GM23338 (cell line): ENCODE data around the gene TTC28. TPM values are rescaled to one million over a fixed set of nuclear protein-coding genes. Genes with fewer than 3 reads are reported as not detected.

Experiments
- ATAC-seq: fragments of 200-7000 bp; cut with Tn5 transposase; 3 replicates; pipeline ENCODE4 v1.9.1; 2020
- DNase-seq: peaks from one replicate; pipeline ENCODE4 v3.0.0-alpha.2; 2015; ENCODE audit warnings: low spot score
- H2AFZ ChIP-seq: fragments of 200-600 bp; sonication (generic); 2 replicates; pipeline ENCODE4 v1.8.0; 2016; ENCODE audit warnings: antibody characterized with exemption, mild to moderate bottlenecking, moderate library complexity
- H3F3A ChIP-seq: fragments of 200-600 bp; sonication (generic); replicated peaks from 2 replicates; pipeline ENCODE4 v1.8.0; 2017; ENCODE audit warnings: antibody characterized with exemption, mixed run types, low read depth
- H3K27ac ChIP-seq: fragments of 200-600 bp; sonication (generic); 2 replicates; pipeline ENCODE4 v1.6.1; 2016; ENCODE audit warnings: low read depth
- H3K27me3 ChIP-seq: fragments of 200-600 bp; sonication (generic); 2 replicates; pipeline ENCODE4 v1.8.0; 2016; ENCODE audit warnings: mild to moderate bottlenecking, mixed run types, moderate library complexity; ENCODE audit not compliant: insufficient read depth
- H3K36me3 ChIP-seq: fragments of 200-600 bp; sonication (generic); 2 replicates; pipeline ENCODE4 v1.8.0; 2016; ENCODE audit warnings: mild to moderate bottlenecking; ENCODE audit not compliant: insufficient read depth
- H3K4me1 ChIP-seq: fragments of 200-600 bp; sonication (generic); 2 replicates; pipeline ENCODE4 v1.8.0; 2016; ENCODE audit warnings: mild to moderate bottlenecking, moderate library complexity; ENCODE audit not compliant: insufficient read depth
- H3K4me2 ChIP-seq: fragments of 200-600 bp; sonication (generic); 2 replicates; pipeline ENCODE4 v1.7.1; 2017; ENCODE audit warnings: mixed run types
- H3K4me3 ChIP-seq: fragments of 200-600 bp; sonication (generic); 2 replicates; pipeline ENCODE4 v1.6.1; 2016; ENCODE audit warnings: mixed run types
- H3K79me2 ChIP-seq: fragments of 200-600 bp; sonication (generic); replicated peaks from 2 replicates; pipeline ENCODE4 v1.8.0; 2017; ENCODE audit warnings: mild to moderate bottlenecking; ENCODE audit not compliant: insufficient read depth
- H3K9me2 ChIP-seq: fragments of 200-600 bp; sonication (generic); 2 replicates; pipeline ENCODE4 v1.8.0; 2017; ENCODE audit not compliant: insufficient read depth
- H4K20me1 ChIP-seq: fragments of 200-600 bp; sonication (generic); replicated peaks from 2 replicates; pipeline ENCODE4 v1.8.0; 2017; ENCODE audit warnings: mild to moderate bottlenecking; ENCODE audit not compliant: insufficient read depth
- H3K27ac Mint-ChIP-seq: 2 replicates; pipeline ENCODE4 v1.8.0; 2020; ENCODE audit warnings: inconsistent platforms, mild to moderate bottlenecking, moderate library complexity, mixed read lengths
- H3K27me3 Mint-ChIP-seq: 3 replicates; pipeline ENCODE4 v1.8.0; 2022; ENCODE audit warnings: low read depth, mild to moderate bottlenecking, moderate library complexity, mixed read lengths, inconsistent platforms; ENCODE audit not compliant: insufficient read depth, poor library complexity
- H3K36me3 Mint-ChIP-seq: 3 replicates; pipeline ENCODE4 v1.8.0; 2021; ENCODE audit warnings: low read depth, mild to moderate bottlenecking, inconsistent platforms, moderate library complexity, mixed read lengths
- H3K4me1 Mint-ChIP-seq: 3 replicates; pipeline ENCODE4 v1.8.0; 2020; ENCODE audit warnings: mild to moderate bottlenecking, inconsistent platforms, mixed read lengths
- H3K4me3 Mint-ChIP-seq: 3 replicates; pipeline ENCODE4 v1.8.0; 2021; ENCODE audit warnings: moderate library complexity, mild to moderate bottlenecking, inconsistent platforms, mixed read lengths
- H3K9me3 Mint-ChIP-seq: 3 replicates; pipeline ENCODE4 v1.8.0; 2020; ENCODE audit warnings: moderate library complexity, mild to moderate bottlenecking, inconsistent platforms, mixed read lengths
- CREB1 ChIP-seq: fragments of 250-450 bp; sonication (Bioruptor Pico); IDR thresholded peaks from 2 replicates; pipeline ENCODE4 v1.5.0; 2020; ENCODE audit warnings: low read depth, mild to moderate bottlenecking, moderate library complexity
- EZH2 ChIP-seq: fragments of 200-600 bp; sonication (generic); IDR thresholded peaks from one replicate; pipeline ENCODE4 v1.8.0; 2017; ENCODE audit warnings: antibody characterized with exemption, mild to moderate bottlenecking, low read depth; ENCODE audit not compliant: unreplicated experiment
- EZH2phosphoT487 ChIP-seq: fragments of 200-600 bp; sonication (generic); IDR thresholded peaks from one replicate; pipeline ENCODE4 v1.8.1; 2018; ENCODE audit warnings: antibody characterized with exemption; ENCODE audit not compliant: unreplicated experiment
- JUNB ChIP-seq: IDR thresholded peaks from one replicate; pipeline ENCODE4 v1.6.1; 2016; ENCODE audit warnings: antibody characterized with exemption; ENCODE audit not compliant: unreplicated experiment
- NANOG ChIP-seq: IDR thresholded peaks from 2 replicates; pipeline ENCODE4 v1.6.1; 2016; ENCODE audit warnings: antibody characterized with exemption, borderline replicate concordance
- POLR2AphosphoS5 ChIP-seq: IDR thresholded peaks from 2 replicates; pipeline ENCODE4 v1.6.1; 2016; ENCODE audit warnings: antibody characterized with exemption, low read depth
- STAT1 ChIP-seq: IDR thresholded peaks from one replicate; pipeline ENCODE4 v1.6.1; 2016; ENCODE audit warnings: antibody characterized with exemption; ENCODE audit not compliant: unreplicated experiment
- ZNF114 ChIP-seq: fragments of 250-450 bp; sonication (Bioruptor Pico); IDR thresholded peaks from 2 replicates; pipeline ENCODE4 v1.5.0; 2020; ENCODE audit warnings: mild to moderate bottlenecking, moderate library complexity
- ZNF331 ChIP-seq: fragments of 250-450 bp; sonication (Bioruptor Pico); IDR thresholded peaks from 2 replicates; pipeline ENCODE4 v1.5.0; 2020; ENCODE audit warnings: low read depth, mild to moderate bottlenecking, moderate library complexity
- polyA plus RNA-seq: library from polyadenylated mRNA; unstranded; fragments of >200 nt; fragmentation: Nextera tagmentation; extraction: Ambion mirVana; gene quantifications from 2 replicates; pipeline ENCODE4 v1.2.1, GENCODE V29; 2016
- total RNA-seq: library from RNA; depleted of rRNA; stranded (reverse); fragments of >200 nt; shearing (Covaris generic); gene quantifications from 2 replicates; pipeline ENCODE4 v1.2.3, GENCODE V29; 2014
- TF ChIP-seq, protein P1 (sequence below), 2 experiments: fragments of 200-600 bp in 1 of 2; sonication (generic) in 1 of 2; conservative IDR thresholded peaks; 2 replicates each; pipeline versions ENCODE4 v1.5.1 to v1.6.1; 2016 to 2017; ENCODE audit warnings: antibody characterized with exemption in 2 of 2, low read depth in 2 of 2, mild to moderate bottlenecking in 2 of 2, moderate library complexity in 1 of 2
- TF ChIP-seq, protein P2 (sequence below): fragments of 250-450 bp; sonication (Bioruptor Pico); IDR thresholded peaks from 2 replicates; pipeline ENCODE4 v1.5.0; 2020; ENCODE audit warnings: mild to moderate bottlenecking, moderate library complexity

TTC28 gene
- total and polyA plus RNA-seq, 2 experiments from 2014 or later = 4.5 to 16.1 TPM

DNA sequence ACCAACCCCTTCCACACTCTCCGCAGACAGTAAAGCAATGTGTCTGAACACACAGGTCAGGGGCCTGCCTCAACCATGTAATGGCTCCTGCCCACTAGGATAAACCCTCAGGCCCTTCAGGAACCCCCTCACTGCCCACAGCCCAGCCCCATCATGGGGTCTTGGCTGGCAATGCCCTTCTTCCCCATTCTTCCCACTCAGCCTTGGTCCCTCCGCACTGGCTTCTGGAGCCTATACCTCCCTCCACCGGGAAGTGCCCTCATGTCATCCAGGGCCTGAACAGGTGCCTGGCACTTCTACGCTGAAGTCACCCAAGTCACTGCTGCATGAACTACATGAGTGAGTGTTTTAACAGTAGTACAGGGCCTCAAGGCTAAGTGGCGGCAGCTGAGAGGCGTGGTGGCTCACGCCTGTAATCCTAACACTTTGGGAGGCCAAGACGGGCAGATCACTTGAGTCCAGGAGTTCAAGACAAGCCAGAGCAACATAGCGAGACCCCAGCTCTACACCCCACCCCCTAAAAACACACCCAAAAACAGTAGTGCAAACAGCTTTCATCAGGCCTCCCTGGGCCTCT is 685.8 kb downstream of the TTC28 start:
- H3K79me2 ChIP-seq = no peaks in the 10 kb centered on the region
- Mint-ChIP-seq H3K4me1 (peaks cover 19% of the 10 kb centered on the region), H3K27me3 (peaks cover 9% of the 10 kb centered on the region), H3K36me3 (peaks cover 3% of the 10 kb centered on the region; the same call in 2 of the 3 replicates), H3K9me3 (no peaks in the 10 kb centered on the region), H3K27ac (no peak overlapping the region), H3K4me3 (no peak overlapping the region)
- no peaks in the 10 kb centered on the region for H3K9me2 ChIP-seq
- ATAC-seq = no peak
- H2AFZ ChIP-seq = no peak overlapping the region
- TF ChIP-seq ZNF114 (no peak), STAT1 (no peak)
- TF ChIP-seq, protein P1, sequence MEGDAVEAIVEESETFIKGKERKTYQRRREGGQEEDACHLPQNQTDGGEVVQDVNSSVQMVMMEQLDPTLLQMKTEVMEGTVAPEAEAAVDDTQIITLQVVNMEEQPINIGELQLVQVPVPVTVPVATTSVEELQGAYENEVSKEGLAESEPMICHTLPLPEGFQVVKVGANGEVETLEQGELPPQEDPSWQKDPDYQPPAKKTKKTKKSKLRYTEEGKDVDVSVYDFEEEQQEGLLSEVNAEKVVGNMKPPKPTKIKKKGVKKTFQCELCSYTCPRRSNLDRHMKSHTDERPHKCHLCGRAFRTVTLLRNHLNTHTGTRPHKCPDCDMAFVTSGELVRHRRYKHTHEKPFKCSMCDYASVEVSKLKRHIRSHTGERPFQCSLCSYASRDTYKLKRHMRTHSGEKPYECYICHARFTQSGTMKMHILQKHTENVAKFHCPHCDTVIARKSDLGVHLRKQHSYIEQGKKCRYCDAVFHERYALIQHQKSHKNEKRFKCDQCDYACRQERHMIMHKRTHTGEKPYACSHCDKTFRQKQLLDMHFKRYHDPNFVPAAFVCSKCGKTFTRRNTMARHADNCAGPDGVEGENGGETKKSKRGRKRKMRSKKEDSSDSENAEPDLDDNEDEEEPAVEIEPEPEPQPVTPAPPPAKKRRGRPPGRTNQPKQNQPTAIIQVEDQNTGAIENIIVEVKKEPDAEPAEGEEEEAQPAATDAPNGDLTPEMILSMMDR (conservative IDR thresholded peaks at IDR 0.05; ENCODE audit: low read depth in 2 of 2) = no peak
- H3K4me3 ChIP-seq = no peak overlapping the region
- no peak for DNase-seq
- H3F3A ChIP-seq = 0 out of 2 replicates have a peak, but pooled peaks cover 8% of the 10 kb centered on the region
- no peak overlapping the region for H3K4me2 ChIP-seq
- no peaks in the 10 kb centered on the region for H3K27me3 ChIP-seq
- no peaks in the 10 kb centered on the region; the same call in 1 of the 2 replicates for H3K36me3 ChIP-seq
- no peak overlapping the region for H3K27ac ChIP-seq
- no peaks in the 10 kb centered on the region; the same call in none of the 2 replicates for H4K20me1 ChIP-seq
- H3K4me1 ChIP-seq = peaks cover 12% of the 10 kb centered on the region; the same call in 1 of the 2 replicates

GRCh38 chr22:27993201-27993635 is 686.4 kb downstream of the TTC28 start:
- Histone ChIP-seq H3K27me3 (no peaks in the 10 kb centered on the region), H3F3A (0 out of 2 replicates have a peak, but pooled peaks cover 8% of the 10 kb centered on the region), H3K9me2 (no peaks in the 10 kb centered on the region), H3K36me3 (no peaks in the 10 kb centered on the region; the same call in 1 of the 2 replicates), H3K4me2 (no peak overlapping the region), H4K20me1 (no peaks in the 10 kb centered on the region; the same call in none of the 2 replicates), H2AFZ (no peak overlapping the region), H3K4me1 (peaks cover 12% of the 10 kb centered on the region; the same call in 1 of the 2 replicates), H3K27ac (no peak overlapping the region), H3K79me2 (no peaks in the 10 kb centered on the region), H3K4me3 (no peak overlapping the region)
- H3K9me3 Mint-ChIP-seq = no peaks in the 10 kb centered on the region
- H3K4me3 Mint-ChIP-seq = no peak overlapping the region
- ATAC-seq = no peak
- H3K4me1 Mint-ChIP-seq = peaks cover 19% of the 10 kb centered on the region
- peaks cover 3% of the 10 kb centered on the region; the same call in 2 of the 3 replicates for H3K36me3 Mint-ChIP-seq
- no peak for DNase-seq
- peaks cover 9% of the 10 kb centered on the region for H3K27me3 Mint-ChIP-seq
- H3K27ac Mint-ChIP-seq = no peak overlapping the region
- TF ChIP-seq CREB1 (CRISPR knock-in tag) (no peak), POLR2AphosphoS5 (no peak), JUNB (no peak), STAT1 (no peak), EZH2phosphoT487 (no peak), ZNF331 (CRISPR knock-in tag) (no peak), EZH2 (no peak), NANOG (no peak), ZNF114 (no peak)
- TF ChIP-seq, protein P2, sequence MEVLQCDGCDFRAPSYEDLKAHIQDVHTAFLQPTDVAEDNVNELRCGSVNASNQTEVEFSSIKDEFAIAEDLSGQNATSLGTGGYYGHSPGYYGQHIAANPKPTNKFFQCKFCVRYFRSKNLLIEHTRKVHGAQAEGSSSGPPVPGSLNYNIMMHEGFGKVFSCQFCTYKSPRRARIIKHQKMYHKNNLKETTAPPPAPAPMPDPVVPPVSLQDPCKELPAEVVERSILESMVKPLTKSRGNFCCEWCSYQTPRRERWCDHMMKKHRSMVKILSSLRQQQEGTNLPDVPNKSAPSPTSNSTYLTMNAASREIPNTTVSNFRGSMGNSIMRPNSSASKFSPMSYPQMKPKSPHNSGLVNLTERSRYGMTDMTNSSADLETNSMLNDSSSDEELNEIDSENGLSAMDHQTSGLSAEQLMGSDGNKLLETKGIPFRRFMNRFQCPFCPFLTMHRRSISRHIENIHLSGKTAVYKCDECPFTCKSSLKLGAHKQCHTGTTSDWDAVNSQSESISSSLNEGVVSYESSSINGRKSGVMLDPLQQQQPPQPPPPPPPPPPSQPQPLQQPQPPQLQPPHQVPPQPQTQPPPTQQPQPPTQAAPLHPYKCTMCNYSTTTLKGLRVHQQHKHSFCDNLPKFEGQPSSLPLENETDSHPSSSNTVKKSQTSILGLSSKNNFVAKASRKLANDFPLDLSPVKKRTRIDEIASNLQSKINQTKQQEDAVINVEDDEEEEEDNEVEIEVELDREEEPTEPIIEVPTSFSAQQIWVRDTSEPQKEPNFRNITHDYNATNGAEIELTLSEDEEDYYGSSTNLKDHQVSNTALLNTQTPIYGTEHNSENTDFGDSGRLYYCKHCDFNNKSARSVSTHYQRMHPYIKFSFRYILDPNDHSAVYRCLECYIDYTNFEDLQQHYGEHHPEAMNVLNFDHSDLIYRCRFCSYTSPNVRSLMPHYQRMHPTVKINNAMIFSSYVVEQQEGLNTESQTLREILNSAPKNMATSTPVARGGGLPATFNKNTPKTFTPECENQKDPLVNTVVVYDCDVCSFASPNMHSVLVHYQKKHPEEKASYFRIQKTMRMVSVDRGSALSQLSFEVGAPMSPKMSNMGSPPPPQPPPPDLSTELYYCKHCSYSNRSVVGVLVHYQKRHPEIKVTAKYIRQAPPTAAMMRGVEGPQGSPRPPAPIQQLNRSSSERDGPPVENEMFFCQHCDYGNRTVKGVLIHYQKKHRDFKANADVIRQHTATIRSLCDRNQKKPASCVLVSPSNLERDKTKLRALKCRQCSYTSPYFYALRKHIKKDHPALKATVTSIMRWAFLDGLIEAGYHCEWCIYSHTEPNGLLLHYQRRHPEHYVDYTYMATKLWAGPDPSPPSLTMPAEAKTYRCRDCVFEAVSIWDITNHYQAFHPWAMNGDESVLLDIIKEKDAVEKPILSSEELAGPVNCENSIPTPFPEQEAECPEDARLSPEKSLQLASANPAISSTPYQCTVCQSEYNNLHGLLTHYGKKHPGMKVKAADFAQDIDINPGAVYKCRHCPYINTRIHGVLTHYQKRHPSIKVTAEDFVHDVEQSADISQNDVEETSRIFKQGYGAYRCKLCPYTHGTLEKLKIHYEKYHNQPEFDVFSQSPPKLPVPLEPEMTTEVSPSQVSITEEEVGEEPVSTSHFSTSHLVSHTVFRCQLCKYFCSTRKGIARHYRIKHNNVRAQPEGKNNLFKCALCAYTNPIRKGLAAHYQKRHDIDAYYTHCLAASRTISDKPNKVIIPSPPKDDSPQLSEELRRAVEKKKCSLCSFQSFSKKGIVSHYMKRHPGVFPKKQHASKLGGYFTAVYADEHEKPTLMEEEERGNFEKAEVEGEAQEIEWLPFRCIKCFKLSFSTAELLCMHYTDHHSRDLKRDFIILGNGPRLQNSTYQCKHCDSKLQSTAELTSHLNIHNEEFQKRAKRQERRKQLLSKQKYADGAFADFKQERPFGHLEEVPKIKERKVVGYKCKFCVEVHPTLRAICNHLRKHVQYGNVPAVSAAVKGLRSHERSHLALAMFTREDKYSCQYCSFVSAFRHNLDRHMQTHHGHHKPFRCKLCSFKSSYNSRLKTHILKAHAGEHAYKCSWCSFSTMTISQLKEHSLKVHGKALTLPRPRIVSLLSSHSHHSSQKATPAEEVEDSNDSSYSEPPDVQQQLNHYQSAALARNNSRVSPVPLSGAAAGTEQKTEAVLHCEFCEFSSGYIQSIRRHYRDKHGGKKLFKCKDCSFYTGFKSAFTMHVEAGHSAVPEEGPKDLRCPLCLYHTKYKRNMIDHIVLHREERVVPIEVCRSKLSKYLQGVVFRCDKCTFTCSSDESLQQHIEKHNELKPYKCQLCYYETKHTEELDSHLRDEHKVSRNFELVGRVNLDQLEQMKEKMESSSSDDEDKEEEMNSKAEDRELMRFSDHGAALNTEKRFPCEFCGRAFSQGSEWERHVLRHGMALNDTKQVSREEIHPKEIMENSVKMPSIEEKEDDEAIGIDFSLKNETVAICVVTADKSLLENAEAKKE (CRISPR knock-in tag) = no peak
- TF ChIP-seq, protein P1 (conservative IDR thresholded peaks at IDR 0.05; ENCODE audit: low read depth in 2 of 2) = no peak
